Endothelial cell of umbilical vein (primary cell): ENCODE data around the gene HDAC7. TPM values are rescaled to one million over a fixed set of nuclear protein-coding genes. Genes with fewer than 3 reads are reported as not detected.

Experiments
- BruUV-seq: library from RNA; stranded (reverse); fragments of 400-500 nt; replicated peaks from 2 replicates; lab custom pipeline; 2021; lab: Mats Ljungman, UMichigan
- CTCF ChIA-PET: fragments of 300-600, 350-600 bp; sonication (Branson Sonifier 250); formaldehyde crosslinking; loops from one replicate; lab custom pipeline; 2021; ENCODE audit warnings: antibody characterized with exemption, inconsistent platforms; lab: Charles Lee
- POLR2A ChIA-PET: fragments of 300-600, 350-600 bp; sonication (Branson Sonifier 250); formaldehyde crosslinking; loops from one replicate; lab custom pipeline; 2021; ENCODE audit warnings: antibody characterized with exemption, inconsistent platforms; lab: Charles Lee
- DNase-seq: peaks from one replicate; pipeline ENCODE4 v3.0.0-alpha.2; 2011; ENCODE audit warnings: low read depth, low spot score
- FAIRE-seq: peaks from 2 replicates; lab custom pipeline; 2011; peaks lifted over from hg19 to GRCh38; lab: Jason Lieb, UNC
- H2AFZ ChIP-seq: 2 replicates; pipeline ENCODE4 v1.6.0; 2012; ENCODE audit warnings: low read depth, low read length, control low read depth, inconsistent platforms
- H3K27ac ChIP-seq: 2 replicates; pipeline ENCODE4 v1.5.1; 2011; ENCODE audit warnings: low read depth, mild to moderate bottlenecking, control low read depth, low read length, moderate library complexity; ENCODE audit not compliant: insufficient read depth
- H3K27me3 ChIP-seq, 2 experiments: 2 replicates each; pipeline versions ENCODE4 v1.6.0 to v1.6.1; 2011; ENCODE audit warnings: low read length in 2 of 2, mixed read lengths in 1 of 2; ENCODE audit not compliant: control insufficient read depth in 2 of 2, insufficient read depth in 2 of 2
- H3K36me3 ChIP-seq, 2 experiments: 2 replicates in 1 of 2; 3 replicates in 1 of 2; pipeline ENCODE4 v1.5.1; 2011; ENCODE audit warnings: low read length in 2 of 2, mild to moderate bottlenecking in 1 of 2, moderate library complexity in 1 of 2; ENCODE audit not compliant: control insufficient read depth in 2 of 2, insufficient read depth in 2 of 2; ENCODE audit errors: extremely low read depth in 1 of 2
- H3K4me1 ChIP-seq: 3 replicates; pipeline ENCODE4 v1.5.1; 2011; ENCODE audit warnings: mild to moderate bottlenecking, low read length; ENCODE audit not compliant: control insufficient read depth, insufficient read depth; ENCODE audit errors: extremely low read depth
- H3K4me2 ChIP-seq: 2 replicates; pipeline ENCODE4 v1.6.1; 2011; ENCODE audit warnings: low read length, control low read depth, mixed read lengths; ENCODE audit not compliant: insufficient read depth
- H3K4me3 ChIP-seq, 3 experiments: fragments of 200-600 bp in 1 of 3; sonication (generic), shearing (Covaris generic) in 1 of 3; replicated peaks in 1 of 3; 2 replicates each; pipeline ENCODE4 v1.5.1; 2011 to 2016; ENCODE audit warnings: control low read depth in 3 of 3, low read length in 3 of 3, mild to moderate bottlenecking in 2 of 3, inconsistent platforms in 1 of 3, low read depth in 1 of 3, moderate library complexity in 1 of 3; ENCODE audit not compliant: insufficient read depth in 1 of 3
- H3K79me2 ChIP-seq: 2 replicates; pipeline ENCODE4 v1.6.0; 2012; ENCODE audit warnings: low read length, inconsistent platforms; ENCODE audit not compliant: control insufficient read depth, insufficient read depth
- H3K9ac ChIP-seq: replicated peaks from 2 replicates; pipeline ENCODE3; 2011; ENCODE audit warnings: low read length, control low read depth; ENCODE audit not compliant: insufficient read depth; ENCODE audit errors: extremely low read depth
- H3K9me1 ChIP-seq: replicated peaks from 3 replicates; pipeline ENCODE4 v1.6.0; 2011; ENCODE audit warnings: mild to moderate bottlenecking, low read length; ENCODE audit not compliant: control insufficient read depth, insufficient read depth; ENCODE audit errors: extremely low read depth
- H3K9me3 ChIP-seq: replicated peaks from 2 replicates; pipeline ENCODE4 v1.5.1; 2012; ENCODE audit warnings: low read length, inconsistent platforms; ENCODE audit not compliant: control insufficient read depth, insufficient read depth
- H4K20me1 ChIP-seq: replicated peaks from 2 replicates; pipeline ENCODE3; 2011; ENCODE audit warnings: mild to moderate bottlenecking, low read length; ENCODE audit not compliant: control insufficient read depth, insufficient read depth; ENCODE audit errors: extremely low read depth
- EZH2 ChIP-seq: IDR thresholded peaks from 2 replicates; pipeline ENCODE4 v1.6.1; 2012; ENCODE audit warnings: borderline replicate concordance, low read depth, mild to moderate bottlenecking, moderate library complexity, low read length, inconsistent platforms; ENCODE audit not compliant: severe bottlenecking
- GATA2 ChIP-seq: IDR thresholded peaks from 2 replicates; pipeline ENCODE4 v1.7.0; 2011; ENCODE audit warnings: low read depth, mild to moderate bottlenecking, moderate library complexity, mixed read lengths, low read length; ENCODE audit not compliant: insufficient read length, insufficient read depth
- JUN ChIP-seq: IDR thresholded peaks from 2 replicates; pipeline ENCODE4 v1.6.1; 2011; ENCODE audit warnings: borderline replicate concordance, low read depth; ENCODE audit not compliant: insufficient read length, insufficient read depth
- dilution Hi-C: fragments of 300-500 bp; cut with MboI; formaldehyde crosslinking; loops from one replicate; pipeline ENCODE4 v1.15.0; 2019; ENCODE audit warnings: low sequenced_read_pairs; ENCODE audit not compliant: extremely low pct_ligation_motif_present
- intact Hi-C: fragments of 100-400 bp; cut with micrococcal nuclease; formaldehyde crosslinking; loops from one replicate; pipeline ENCODE4 v1.10.0; 2022
- polyA plus RNA-seq, 4 experiments: library from polyadenylated mRNA; depleted of rRNA in 3 of 4; stranded (reverse) in 3 of 4; unstranded in 1 of 4; fragments of >200 nt; gene quantifications; 2 replicates each; pipeline versions ENCODE4 v1.2.1 to v1.2.3, GENCODE V29; 2011 to 2012; ENCODE audit warnings: missing spikeins in 1 of 4
- total RNA-seq: library from RNA; stranded (reverse); gene quantifications from 2 replicates; pipeline ENCODE4 v1.2.3, GENCODE V29; 2021
- TF ChIP-seq, protein P1 (sequence below), 2 donors: IDR thresholded peaks; 1 replicate in 1 of 2; 2 replicates in 1 of 2; pipeline ENCODE4 v1.5.1; 2011; ENCODE audit warnings: low read length in 2 of 2, mild to moderate bottlenecking in 2 of 2, moderate library complexity in 2 of 2, control low read depth in 1 of 2, inconsistent platforms in 1 of 2, low read depth in 1 of 2; ENCODE audit not compliant: insufficient read depth in 1 of 2; ENCODE audit errors: extremely low read depth in 1 of 2
- TF ChIP-seq, protein P2 (sequence below): IDR thresholded peaks from 2 replicates; pipeline ENCODE4 v1.6.1; 2011; ENCODE audit not compliant: insufficient read depth, insufficient read length

HDAC7 gene
- total and polyA plus RNA-seq, 2 donors (not counting 3 experiments of a cell fraction or from before 2014, with no cell fraction given) = 119 to 249 TPM

DNA sequence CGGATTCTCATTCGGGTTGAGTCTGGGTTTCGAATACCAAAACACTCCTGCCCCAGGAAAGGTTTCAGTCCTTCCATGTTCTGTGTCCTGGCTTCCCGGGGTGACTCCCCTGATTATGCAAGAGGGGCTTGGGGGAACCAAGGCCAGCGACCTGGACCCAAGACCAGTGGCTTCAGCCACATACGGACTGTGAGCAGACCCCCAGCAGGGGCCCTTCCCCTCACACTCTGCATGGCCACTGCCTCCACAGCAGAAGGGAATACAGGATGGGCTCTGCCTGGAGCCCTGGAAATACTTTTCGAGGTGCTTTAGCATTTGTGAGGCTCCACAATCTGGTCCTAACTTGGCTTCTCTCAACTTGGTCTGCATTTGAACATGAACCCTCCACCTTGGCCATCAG, 19.1 kb downstream of the HDAC7 start:
- ChIA-PET CTCF (interaction anchor here (3.1 to 15.8 kb wide), 3 partner anchors 17 to 35 kb away, joined by 10 to 427 read pairs (median 35); no protein-coding TSS in a partner anchor), POLR2A (no interaction called here)
- FAIRE-seq (peak; percentile 12), DNase-seq (no peak)
- Histone ChIP-seq H3K9me1 (no peaks in the 10 kb centered on the region), H3K9me3 (no peaks in the 10 kb centered on the region), H3K36me3 (peaks cover 29 to 48% of the 10 kb centered on the region in 2 experiments), H3K79me2 (peaks cover 78% of the 10 kb centered on the region), H3K4me3 (no peak overlapping the region), H3K27ac (no peak overlapping the region), H2AFZ (no peak overlapping the region), H4K20me1 (peaks cover 6% of the 10 kb centered on the region), H3K9ac (no peak overlapping the region), H3K27me3 (no peaks in the 10 kb centered on the region), H3K4me2 (no peak overlapping the region), H3K4me1 (peaks cover 53% of the 10 kb centered on the region)
- TF ChIP-seq GATA2 (no peak), EZH2 (no peak), JUN (no peak)
- TF ChIP-seq, protein P1, sequence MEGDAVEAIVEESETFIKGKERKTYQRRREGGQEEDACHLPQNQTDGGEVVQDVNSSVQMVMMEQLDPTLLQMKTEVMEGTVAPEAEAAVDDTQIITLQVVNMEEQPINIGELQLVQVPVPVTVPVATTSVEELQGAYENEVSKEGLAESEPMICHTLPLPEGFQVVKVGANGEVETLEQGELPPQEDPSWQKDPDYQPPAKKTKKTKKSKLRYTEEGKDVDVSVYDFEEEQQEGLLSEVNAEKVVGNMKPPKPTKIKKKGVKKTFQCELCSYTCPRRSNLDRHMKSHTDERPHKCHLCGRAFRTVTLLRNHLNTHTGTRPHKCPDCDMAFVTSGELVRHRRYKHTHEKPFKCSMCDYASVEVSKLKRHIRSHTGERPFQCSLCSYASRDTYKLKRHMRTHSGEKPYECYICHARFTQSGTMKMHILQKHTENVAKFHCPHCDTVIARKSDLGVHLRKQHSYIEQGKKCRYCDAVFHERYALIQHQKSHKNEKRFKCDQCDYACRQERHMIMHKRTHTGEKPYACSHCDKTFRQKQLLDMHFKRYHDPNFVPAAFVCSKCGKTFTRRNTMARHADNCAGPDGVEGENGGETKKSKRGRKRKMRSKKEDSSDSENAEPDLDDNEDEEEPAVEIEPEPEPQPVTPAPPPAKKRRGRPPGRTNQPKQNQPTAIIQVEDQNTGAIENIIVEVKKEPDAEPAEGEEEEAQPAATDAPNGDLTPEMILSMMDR (IDR thresholded peaks at IDR 0.05; ENCODE audit: extremely low read depth in 1 of 2, insufficient read depth in 1 of 2, low read depth in 1 of 2, low read length in 2 of 2) = no peak
- TF ChIP-seq, protein P2, sequence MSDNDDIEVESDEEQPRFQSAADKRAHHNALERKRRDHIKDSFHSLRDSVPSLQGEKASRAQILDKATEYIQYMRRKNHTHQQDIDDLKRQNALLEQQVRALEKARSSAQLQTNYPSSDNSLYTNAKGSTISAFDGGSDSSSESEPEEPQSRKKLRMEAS = no peak
- BruUV-seq = no TSS peak
- intact Hi-C loops (no loop called here), dilution Hi-C loops (no loop called here)
